ENCODE data around the gene SRPK2.
"Not testable (repeated sequence)": the region's sequence is repeated elsewhere in the genome, so short reads cannot be mapped to it uniquely, and the experiment has no call there.

Gene SRPK2

DNA sequence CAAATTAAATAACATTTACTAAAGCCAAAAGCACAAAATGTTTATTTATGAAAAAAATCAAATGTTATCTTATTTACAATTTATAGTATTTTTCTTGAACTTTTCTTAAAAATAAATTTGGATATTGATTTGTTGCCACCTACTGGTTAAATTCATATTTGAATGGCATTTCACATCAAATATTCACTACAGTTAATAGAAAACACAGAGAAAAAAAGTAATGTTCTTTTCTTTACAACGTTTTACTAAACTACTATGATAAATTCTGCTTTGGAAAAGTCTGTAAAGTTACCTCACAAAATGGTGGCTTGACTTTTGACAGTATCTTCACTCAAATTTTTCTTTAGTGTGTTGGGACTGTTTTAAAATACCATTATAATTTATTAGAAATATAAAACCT, 52.7 kb downstream of the SRPK2 start:
- DNase-seq, result no peak

DNA sequence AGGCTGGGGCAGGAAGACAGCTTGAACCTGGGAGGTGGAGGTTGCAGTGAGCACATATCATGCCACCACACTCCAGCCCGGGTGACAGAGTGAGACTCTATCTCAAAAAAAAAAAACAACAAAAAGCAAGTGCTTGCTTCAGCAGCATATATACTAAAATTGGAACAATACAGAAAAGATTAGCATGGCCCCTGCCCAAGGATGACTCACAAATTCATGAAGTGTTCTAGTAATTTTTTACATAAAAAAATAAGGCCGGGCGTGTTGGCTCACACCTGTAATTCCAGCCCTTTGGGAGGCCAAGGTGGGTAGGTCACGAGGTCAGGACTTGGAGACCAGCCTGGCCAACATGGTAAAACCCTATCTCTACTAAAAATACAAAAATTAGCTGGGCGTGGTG, 56.1 kb downstream of the SRPK2 start:
- not testable (repeated sequence) for DNase-seq

DNA sequence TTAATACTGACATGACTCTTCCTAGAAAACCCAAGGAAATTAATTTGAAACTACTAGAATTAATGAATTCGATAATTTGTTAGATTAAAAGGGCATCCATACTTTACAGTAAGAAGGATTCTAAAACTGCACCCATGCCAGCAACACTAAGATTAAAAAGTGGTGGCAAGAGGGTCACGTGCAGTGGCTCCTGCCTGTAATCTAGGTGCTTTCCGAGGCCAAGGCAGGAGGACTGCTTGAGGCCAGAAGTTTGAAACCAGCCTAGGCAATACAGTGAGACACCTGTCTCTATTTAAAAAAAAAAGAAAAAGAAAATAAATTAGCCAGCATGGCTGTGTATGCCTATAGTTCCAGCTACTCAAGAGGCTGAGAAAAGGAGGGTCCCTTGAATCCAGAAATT, 58.2 kb downstream of the SRPK2 start:
- no peak for DNase-seq

DNA sequence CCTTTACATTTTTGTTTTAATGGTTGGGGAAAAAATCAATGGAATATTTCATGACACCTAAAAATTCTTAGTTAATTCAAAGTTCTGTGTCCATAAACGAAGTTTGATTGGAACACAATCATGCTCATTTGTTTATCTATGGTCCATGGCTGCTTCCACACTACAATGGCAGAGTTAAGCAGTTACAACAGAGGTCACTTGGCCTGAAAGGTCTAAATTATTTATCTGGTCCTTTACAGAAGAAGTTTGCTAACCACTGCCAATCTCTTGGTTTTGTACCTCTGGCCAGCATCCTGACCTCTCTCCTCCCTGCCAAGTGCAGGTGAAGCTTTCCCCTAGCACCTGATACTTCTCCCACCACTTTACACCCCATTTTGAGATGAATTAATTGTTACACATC, 61.5 kb downstream of the SRPK2 start:
- DNase-seq, result no peak

DNA sequence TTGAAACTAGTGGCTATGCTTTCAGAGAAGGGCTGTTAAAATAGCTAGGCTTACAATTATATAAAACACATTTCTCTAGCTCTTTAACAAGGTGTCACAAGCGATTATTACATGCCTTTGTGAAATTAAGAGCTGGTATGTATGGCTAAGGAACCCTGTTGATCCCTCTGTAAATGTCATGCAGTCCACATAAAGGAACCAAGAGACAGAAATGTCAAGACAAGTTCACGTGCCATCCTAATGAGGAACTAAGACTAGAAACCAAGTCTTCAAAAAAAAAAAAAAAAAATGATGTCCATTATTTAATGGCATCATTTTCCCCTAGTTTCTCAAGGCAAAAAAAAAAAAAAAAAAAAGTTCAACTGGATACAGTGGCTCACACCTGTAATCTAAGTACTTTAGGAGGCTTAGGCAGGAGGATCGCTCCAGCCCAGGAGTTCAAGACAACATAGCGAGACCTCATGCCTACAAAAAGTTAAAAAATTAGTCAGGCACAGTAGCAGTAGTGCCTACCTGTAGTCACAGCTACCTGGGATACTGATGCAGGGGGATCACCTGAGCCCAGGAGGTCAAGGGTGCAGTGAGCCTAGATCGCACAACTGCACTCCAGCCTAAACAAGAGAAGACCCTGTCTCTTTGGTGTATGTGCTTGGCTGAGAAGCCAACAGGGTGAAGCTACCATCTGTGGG, 63.4 kb downstream of the SRPK2 start:
- DNase-seq, result no peak

DNA sequence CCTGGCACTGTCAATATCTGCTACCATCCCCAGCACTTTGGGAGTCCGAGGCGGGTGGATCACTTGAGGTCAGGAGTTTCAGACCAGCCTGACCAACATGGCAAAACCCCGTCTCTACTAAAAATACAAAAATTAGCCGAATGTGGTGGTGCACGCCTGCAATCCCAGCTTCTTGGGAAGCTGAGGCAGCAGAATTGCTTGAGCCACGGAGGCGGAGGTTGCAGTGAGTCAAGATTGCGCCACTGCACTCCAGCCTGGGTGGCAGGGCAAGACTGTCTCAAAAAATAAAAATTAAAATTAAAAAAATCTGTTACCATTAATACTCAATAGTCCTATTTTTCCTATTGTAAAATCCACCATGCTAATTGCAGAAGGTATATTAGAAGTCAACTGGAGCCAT, 64.1 kb downstream of the SRPK2 start:
- DNase-seq, result not testable (repeated sequence)

DNA sequence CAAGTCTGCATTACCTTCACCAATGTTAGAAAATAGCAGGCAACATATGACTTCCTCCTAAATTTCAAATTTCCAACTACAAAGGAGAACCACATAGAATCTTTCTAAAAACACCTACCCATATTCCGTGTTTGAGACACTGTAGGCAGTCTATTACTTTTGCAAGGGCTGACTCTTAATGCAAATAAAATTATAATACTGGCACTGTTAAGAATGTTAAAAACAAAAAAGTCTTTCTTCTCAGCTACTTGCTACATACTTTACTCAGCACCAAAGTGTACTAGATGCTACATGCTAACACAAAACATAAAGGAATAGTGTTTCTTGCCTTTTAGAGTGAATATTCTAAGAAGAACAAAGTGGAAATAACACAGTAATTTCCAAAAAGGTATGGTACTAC, 65.4 kb downstream of the SRPK2 start:
- DNase-seq, result no peak

DNA sequence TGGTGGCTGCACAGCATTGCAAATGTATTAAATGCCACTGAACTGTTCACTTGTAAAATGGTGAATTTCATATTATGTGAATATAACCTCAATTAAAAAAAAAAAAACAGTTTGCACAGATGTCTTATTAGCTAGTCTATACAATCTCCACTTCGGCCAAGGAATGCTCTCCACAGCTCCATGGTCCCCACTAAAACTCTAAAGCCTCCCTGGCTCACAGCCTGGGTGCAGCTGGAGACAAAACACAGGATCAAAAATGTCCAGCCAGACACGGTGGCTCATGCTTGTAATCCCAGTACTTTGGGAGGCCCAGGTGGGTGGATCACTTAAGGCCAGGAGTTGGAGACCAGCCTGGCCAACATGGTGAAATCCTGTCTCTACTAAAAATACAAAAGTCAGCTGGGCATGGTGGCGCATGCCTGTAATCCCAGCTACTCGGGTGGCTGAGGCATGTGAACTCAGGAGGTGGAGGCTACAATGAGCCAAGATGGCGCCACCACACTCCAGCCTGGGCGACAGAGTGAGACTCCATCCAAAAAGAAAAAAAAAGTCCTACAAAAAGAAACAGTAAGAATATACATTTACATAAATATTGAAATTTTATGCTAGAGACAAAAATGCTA, 66.0 kb downstream of the SRPK2 start:
- DNase-seq, result no peak

DNA sequence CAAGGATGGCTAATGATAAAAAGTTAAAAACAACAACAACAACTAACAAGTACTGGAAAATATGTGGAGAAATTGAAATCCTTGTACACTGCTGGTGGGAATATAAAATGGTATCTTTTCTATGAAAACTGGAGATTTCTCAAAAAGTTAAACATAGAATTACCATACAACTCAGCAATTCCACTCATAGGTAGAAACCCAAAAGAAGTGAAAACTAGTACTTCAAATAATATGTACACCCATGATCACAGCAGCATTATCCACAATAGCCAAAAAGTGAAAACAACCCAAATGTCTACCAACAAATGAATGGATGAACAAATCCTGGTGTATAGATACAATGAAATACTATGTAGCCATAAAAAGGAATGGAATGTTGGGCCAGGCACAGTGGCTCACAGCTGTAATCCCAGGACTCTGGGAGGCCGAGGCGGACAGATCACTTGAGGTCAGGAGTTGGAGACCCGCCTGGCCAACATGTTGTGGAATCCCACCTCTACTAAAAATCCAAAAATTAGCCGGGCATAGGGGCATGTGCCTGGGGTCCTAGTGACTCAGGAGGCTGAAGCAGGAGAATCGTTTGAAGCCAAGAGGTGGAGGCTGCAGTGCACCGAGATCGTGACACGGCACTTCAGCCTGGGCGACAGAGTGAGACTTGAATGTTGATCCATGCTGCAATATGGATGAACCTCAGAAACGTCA, 66.8 kb downstream of the SRPK2 start:
- no peak for DNase-seq

DNA sequence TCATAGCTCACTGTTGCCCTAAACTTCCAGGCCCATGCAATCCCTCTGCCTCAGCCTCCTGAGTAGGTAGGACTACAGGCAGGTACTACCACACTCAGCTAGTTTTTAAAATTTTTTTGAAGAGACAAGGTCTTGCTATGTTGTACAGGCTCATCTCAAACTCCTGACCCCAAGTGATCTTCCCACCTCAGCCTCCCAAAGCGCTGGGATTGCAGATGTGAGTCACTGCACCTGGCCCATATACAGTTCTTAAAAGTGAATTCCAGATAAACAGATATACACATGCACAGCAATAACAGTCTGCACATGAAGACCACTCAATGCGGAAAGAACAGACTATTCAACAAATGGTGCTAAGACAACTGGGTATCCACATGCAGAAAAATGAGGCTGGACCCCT, 67.8 kb downstream of the SRPK2 start:
- no peak for DNase-seq

DNA sequence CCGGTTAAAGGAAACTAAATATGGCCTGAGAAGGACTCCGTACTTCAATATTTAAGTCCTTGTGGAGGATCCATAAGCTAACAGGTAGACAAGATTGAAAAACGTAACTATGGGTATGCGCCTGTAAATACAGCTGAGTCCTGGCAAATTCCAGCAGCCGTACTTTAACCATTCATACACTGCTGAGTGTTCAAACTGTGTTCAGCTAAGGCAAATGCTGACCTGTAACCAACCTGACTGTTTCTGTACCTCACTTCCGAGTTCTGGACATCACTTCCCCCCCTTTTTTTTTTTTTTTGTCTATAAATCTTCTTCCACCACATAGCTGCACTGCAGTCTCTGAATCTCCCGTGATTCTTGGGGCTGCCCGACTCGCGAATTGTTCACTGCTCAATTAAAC, 69.1 kb downstream of the SRPK2 start:
- DNase-seq, result no peak

DNA sequence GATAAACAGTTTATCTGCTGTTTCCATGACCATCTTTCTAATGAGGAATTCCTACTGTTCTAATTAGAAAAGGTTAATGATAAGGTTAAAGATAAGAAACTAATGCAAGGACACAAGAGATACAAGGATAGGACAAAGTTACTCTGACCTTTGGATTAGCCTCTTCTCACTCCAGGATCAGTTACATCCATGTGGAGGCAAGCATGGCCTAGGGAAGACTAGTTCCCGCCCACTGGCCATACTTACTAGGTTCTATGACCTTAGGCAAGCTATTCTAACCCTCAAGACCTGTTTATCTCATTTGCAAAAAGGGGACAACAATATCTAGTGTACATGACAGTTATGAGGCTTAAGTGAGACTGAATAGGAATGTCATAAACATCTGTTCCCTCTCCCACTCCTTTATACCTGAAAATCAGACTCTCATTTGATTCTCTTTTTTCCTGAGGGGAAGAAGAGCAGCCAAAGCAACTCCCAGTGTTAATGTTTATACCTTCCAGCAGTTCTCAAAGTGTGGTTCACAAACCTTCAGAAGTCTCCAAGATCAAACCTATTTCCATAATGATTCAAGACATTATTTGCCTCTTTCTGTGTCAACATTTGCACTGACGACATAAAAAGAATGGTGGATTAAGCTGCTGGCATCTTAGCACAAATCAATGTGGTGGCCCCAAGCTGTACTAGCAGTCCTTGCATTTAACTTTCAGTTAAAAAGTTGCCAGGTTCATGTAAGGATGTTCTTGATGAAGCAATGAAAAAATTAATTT, 72.0 kb downstream of the SRPK2 start:
- DNase-seq, result no peak

DNA sequence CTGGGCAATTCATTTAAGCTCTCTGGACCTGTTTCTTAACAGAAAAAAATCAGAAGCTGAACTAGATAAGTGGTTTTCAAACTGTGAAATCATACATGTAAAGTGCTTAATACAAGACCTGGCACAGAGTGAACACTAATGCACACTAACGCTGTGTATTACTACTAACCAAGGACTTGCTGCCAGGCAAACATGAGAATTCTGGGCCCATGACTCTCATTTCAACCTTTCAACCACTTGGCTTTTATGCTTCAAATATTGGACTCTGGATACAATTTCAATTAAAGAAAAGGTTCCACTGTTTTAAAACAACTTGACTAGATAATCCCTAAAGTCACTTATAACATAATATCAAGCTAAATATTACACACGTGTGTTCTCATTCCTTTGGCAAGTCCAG, 73.4 kb downstream of the SRPK2 start:
- DNase-seq, result no peak

DNA sequence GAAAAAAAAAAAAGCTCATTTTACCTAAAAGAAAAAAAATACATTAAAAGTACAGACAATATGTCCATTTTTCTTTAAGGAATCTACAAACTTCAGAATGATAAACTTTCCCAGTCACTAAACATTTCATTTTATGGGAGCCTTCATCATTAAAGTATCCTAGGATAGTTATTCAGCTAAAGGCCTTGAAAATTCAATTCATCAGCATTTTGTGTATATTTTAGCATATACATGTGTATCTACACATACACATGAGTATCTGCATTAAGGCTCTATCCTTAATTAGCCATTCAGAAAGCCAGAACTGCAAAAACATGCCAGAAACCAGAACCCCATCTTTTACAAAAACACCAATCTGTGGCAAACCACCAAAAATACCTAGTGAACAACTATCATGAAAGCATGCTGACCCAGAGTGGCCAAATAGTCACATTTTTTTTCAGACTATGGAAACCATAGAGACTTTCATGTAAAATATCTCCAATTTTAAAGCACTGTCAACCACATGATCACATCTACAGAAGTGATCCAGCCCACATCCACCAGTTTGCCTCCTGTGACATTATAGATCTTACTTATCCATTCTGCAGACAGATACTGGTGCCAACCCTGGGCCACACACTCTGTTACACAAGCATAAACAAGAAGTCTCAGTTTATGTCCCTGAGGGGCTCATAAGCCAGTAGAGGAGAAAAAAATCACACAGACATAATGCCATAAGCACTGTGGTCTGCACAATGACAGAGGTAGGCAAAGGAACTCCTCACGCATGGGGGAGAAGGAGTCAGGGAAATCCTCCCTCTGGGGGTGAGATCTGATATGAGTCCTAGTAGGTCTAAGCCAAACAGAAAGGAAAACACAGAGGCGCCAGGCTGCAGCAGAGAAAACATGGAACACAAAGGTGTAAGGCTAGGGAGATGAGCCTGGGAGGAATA, 79.2 kb downstream of the SRPK2 start:
- peak in 1 of 2 experiments; percentile 42 for DNase-seq

DNA sequence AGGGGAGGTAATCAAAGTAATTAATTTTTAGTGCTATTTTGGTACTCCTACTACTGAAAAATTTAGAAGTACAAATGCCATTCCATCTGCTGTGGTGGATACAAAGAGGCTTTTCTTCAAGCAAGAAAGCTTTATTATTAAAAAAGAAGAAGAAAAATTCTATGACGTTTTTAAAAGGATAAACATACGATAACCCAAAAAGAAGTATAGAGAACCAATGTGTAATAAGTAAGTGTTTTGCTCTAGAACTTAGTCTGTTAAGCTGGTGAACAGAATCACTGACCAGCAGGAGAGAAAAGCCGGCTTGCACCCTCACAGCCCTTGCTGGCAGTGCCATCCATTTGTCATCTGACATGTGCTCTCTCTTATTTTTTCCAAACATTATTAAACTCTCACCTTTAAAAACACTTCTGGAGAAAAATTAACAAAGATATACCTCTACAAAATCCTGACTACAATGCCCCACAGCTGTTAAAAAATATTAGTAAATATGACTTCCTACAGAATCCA, 81.5 kb downstream of the SRPK2 start:
- DNase-seq, result no peak

DNA sequence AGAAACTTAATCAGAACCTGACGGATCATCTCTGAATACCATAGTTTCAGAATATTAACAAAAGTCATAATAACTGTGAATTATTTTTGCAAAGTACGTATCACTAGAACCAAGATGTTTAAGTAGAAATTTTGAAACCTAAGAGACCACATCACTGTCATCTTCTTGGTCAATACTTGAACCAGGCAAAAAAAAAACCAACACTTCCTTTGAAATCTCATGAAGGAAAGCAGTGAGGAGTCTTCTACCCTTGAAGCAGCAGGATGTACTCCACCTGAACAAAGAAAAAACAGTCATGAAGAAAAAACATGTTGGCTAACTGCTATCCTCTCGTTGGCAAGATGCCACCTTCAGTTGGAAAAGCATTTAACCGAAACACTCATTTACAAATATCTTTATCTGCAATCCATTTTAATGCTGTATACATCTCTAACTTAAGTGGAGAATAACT, 82.4 kb downstream of the SRPK2 start:
- DNase-seq, result peak in 1 of 2 experiments; percentile 40

DNA sequence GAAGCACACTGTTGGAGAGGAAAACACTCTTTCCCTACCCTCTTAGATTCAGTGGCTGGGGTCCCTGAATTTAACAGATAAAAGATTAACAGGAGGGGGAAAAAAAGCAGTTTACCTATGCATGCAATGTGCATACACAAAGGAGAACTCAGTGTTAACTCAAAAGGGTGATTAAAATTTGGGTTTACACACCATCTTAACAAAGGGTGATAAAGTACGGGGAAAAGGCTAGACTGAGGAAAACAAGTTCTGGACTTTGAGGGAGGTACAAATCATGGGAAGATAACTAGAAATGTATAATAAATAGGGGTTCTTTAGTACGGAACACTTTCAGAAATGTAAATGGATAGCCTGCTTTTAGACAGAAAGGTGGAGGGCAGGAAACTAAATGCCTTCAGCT, 83.1 kb downstream of the SRPK2 start:
- DNase-seq, result no peak

DNA sequence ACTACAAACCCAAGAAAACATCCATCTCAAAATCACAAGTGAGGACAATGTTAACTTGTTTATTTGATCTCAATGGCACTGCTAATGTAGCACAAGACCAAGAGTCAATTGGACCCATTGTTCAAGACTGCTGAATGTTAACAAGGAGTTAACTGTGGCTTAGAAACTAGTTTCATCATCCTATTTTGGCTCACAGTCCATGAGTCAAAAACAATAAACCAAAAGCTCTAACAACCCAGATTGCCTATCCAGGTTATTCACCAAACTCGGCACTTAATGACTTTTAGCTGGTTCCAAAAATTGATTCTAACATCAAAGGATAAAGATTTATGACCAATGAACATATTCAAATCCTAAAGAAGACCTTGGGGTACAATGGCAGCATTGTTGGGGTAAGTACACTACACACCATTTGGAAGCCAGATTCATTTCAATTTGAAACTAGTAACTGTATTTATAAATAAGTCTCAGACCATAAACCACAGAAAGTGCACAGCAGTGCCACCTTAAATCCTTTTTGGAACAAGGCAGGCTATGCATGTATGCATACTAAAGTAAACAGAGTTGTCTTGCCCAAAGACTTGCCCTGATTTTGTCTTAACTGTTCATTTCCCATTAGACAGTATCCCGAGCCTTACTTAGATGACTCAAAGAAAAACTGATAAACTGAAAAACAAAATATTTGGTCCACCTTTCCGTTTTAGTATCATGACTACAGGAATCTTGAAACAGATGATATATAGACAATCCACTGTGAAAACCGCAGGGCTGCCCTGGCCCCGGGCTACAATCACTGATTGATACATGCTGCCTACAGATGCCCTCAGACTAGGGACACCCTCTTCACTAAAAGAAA, 84.5 kb downstream of the SRPK2 start:
- DNase-seq, result no peak

DNA sequence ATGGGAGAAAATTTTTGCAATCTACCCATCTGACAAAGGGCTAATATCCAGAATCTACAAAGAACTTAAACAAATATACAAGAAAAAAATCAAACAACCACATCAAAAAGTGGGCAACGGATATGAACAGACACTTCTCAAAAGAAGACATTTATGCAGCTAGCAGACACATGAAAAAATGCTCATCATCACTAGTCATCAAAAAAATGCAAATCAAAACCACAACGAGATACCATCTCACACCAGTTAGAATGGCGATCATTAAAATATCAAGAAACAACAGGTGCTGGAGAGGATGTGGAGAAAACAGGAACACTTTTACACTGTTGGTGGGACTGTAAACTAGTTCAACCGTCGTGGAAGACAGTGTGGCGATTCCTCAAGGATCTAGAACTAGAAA, 88.1 kb downstream of the SRPK2 start:
- DNase-seq, result not testable (repeated sequence)

DNA sequence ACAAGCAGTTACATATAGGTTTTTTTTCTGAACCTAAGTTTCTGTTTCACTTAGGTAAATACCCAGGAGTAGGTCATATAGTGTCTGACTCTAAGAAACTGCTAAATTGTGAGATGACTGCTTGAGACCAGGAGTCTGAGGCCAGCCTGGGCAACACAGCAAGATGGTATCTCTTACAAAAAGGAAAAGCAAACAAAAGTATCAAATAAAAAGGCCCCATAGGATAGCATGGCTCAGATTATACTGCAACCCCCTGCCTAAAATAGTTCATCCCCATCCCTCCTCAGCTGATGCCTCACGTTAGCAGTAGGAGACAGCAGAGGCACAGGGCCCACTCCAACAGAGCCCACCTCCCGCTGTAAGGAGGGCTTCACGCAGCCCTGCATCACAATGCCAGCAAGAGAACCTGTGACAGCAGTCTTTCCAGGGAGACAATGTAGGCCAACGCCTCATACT, 90.3 kb downstream of the SRPK2 start:
- no peak for DNase-seq

DNA sequence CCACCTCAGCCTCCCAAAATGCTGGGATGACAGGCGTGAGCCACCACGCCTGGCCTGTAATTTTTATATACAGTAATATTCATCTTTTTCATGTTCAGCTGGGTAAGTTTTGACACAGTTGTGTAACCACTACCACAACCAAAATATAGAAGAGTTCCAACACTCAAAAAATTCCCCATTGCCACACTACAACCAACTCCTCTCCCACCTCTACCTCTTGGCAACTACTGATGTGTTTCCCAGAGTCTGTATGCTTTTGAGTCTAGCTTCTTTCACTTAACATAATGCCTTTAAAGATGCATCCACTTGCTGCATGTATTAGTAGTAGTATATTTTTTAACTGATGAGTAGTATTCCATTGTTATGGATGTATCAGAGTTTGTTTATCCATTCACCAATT, 90.7 kb downstream of the SRPK2 start:
- no peak for DNase-seq

Data from NCI-H2081 (cell line).